A549 (cell line): ENCODE measurements around the gene TFPT.

Experiments
- CHD4 ChIP-seq: fragments of 200-600 bp; sonication (generic); IDR thresholded peaks from 2 replicates; pipeline ENCODE4 v1.6.1; 2016; ENCODE audit warnings: antibody characterized with exemption, mild to moderate bottlenecking, borderline replicate concordance
- CTCF ChIP-seq: fragments of >200 bp; sonication (Bioruptor Twin); formaldehyde crosslinking; IDR thresholded peaks from 3 replicates; pipeline ENCODE4 v1.5.1; 2016
- EP300 ChIP-seq, 2 experiments: fragments of >200 bp; sonication (Bioruptor Twin); formaldehyde crosslinking; IDR thresholded peaks; 2 replicates in 1 of 2; 3 replicates in 1 of 2; pipeline ENCODE4 v1.6.1; 2016 to 2017
- HEYL ChIP-seq: fragments of 250-450 bp; sonication (Bioruptor Pico); IDR thresholded peaks from 2 replicates; pipeline ENCODE4 v1.8.0; 2021; ENCODE audit warnings: mild to moderate bottlenecking, moderate library complexity
- JUNB ChIP-seq: fragments of >200 bp; sonication (Bioruptor Twin); formaldehyde crosslinking; IDR thresholded peaks from 2 replicates; pipeline ENCODE4 v1.6.1; 2016
- MYC ChIP-seq: IDR thresholded peaks from 2 replicates; pipeline ENCODE4 v1.6.1; 2012; ENCODE audit warnings: mild to moderate bottlenecking, inconsistent platforms, low read length, improper control_type of control experiment, borderline replicate concordance
- PHF8 ChIP-seq: fragments of 200-600 bp; sonication (generic); IDR thresholded peaks from 2 replicates; pipeline ENCODE4 v1.6.1; 2016; ENCODE audit warnings: low read depth, mild to moderate bottlenecking, antibody characterized with exemption, moderate library complexity, borderline replicate concordance
- POLR2A ChIP-seq: IDR thresholded peaks from 2 replicates; pipeline ENCODE4 v1.6.1; 2012; ENCODE audit warnings: mild to moderate bottlenecking, low read length

GRCh38 chr19:54156953-54157352 lies 41.5 kb upstream of the TFPT start:
- TF ChIP-seq CTCF (no peak), CHD4 (no peak), HEYL (CRISPR knock-in tag) (no peak), JUNB (no peak), POLR2A (no peak), EP300 (IDR thresholded peaks at IDR 0.05) (no peak), MYC (no peak), PHF8 (no peak)
